GM23338 (cell line): Measurements from ENCODE around the gene NPAS3. TPM values are rescaled to one million over a fixed set of nuclear protein-coding genes. Genes with fewer than 3 reads are reported as not detected.
A peak's percentile ranks its signal among the peaks of the same experiment; 100 is the strongest.

Experiments used
- ATAC-seq: fragments of 200-7000 bp; cut with Tn5 transposase; 3 replicates; pipeline ENCODE4 v1.9.1; 2020
- DNase-seq: peaks from one replicate; pipeline ENCODE4 v3.0.0-alpha.2; 2015; ENCODE audit warnings: low spot score
- H2AFZ ChIP-seq: fragments of 200-600 bp; sonication (generic); 2 replicates; pipeline ENCODE4 v1.8.0; 2016; ENCODE audit warnings: antibody characterized with exemption, mild to moderate bottlenecking, moderate library complexity
- H3F3A ChIP-seq: fragments of 200-600 bp; sonication (generic); replicated peaks from 2 replicates; pipeline ENCODE4 v1.8.0; 2017; ENCODE audit warnings: antibody characterized with exemption, mixed run types, low read depth
- H3K27ac ChIP-seq: fragments of 200-600 bp; sonication (generic); 2 replicates; pipeline ENCODE4 v1.6.1; 2016; ENCODE audit warnings: low read depth
- H3K27me3 ChIP-seq: fragments of 200-600 bp; sonication (generic); 2 replicates; pipeline ENCODE4 v1.8.0; 2016; ENCODE audit warnings: mild to moderate bottlenecking, mixed run types, moderate library complexity; ENCODE audit not compliant: insufficient read depth
- H3K36me3 ChIP-seq: fragments of 200-600 bp; sonication (generic); 2 replicates; pipeline ENCODE4 v1.8.0; 2016; ENCODE audit warnings: mild to moderate bottlenecking; ENCODE audit not compliant: insufficient read depth
- H3K4me1 ChIP-seq: fragments of 200-600 bp; sonication (generic); 2 replicates; pipeline ENCODE4 v1.8.0; 2016; ENCODE audit warnings: mild to moderate bottlenecking, moderate library complexity; ENCODE audit not compliant: insufficient read depth
- H3K4me2 ChIP-seq: fragments of 200-600 bp; sonication (generic); 2 replicates; pipeline ENCODE4 v1.7.1; 2017; ENCODE audit warnings: mixed run types
- H3K4me3 ChIP-seq: fragments of 200-600 bp; sonication (generic); 2 replicates; pipeline ENCODE4 v1.6.1; 2016; ENCODE audit warnings: mixed run types
- H3K79me2 ChIP-seq: fragments of 200-600 bp; sonication (generic); replicated peaks from 2 replicates; pipeline ENCODE4 v1.8.0; 2017; ENCODE audit warnings: mild to moderate bottlenecking; ENCODE audit not compliant: insufficient read depth
- H3K9me2 ChIP-seq: fragments of 200-600 bp; sonication (generic); 2 replicates; pipeline ENCODE4 v1.8.0; 2017; ENCODE audit not compliant: insufficient read depth
- H4K20me1 ChIP-seq: fragments of 200-600 bp; sonication (generic); replicated peaks from 2 replicates; pipeline ENCODE4 v1.8.0; 2017; ENCODE audit warnings: mild to moderate bottlenecking; ENCODE audit not compliant: insufficient read depth
- H3K27ac Mint-ChIP-seq: 2 replicates; pipeline ENCODE4 v1.8.0; 2020; ENCODE audit warnings: inconsistent platforms, mild to moderate bottlenecking, moderate library complexity, mixed read lengths
- H3K27me3 Mint-ChIP-seq: 3 replicates; pipeline ENCODE4 v1.8.0; 2022; ENCODE audit warnings: low read depth, mild to moderate bottlenecking, moderate library complexity, mixed read lengths, inconsistent platforms; ENCODE audit not compliant: insufficient read depth, poor library complexity
- H3K36me3 Mint-ChIP-seq: 3 replicates; pipeline ENCODE4 v1.8.0; 2021; ENCODE audit warnings: low read depth, mild to moderate bottlenecking, inconsistent platforms, moderate library complexity, mixed read lengths
- H3K4me1 Mint-ChIP-seq: 3 replicates; pipeline ENCODE4 v1.8.0; 2020; ENCODE audit warnings: mild to moderate bottlenecking, inconsistent platforms, mixed read lengths
- H3K4me3 Mint-ChIP-seq: 3 replicates; pipeline ENCODE4 v1.8.0; 2021; ENCODE audit warnings: moderate library complexity, mild to moderate bottlenecking, inconsistent platforms, mixed read lengths
- H3K9me3 Mint-ChIP-seq: 3 replicates; pipeline ENCODE4 v1.8.0; 2020; ENCODE audit warnings: moderate library complexity, mild to moderate bottlenecking, inconsistent platforms, mixed read lengths
- ETS1 ChIP-seq: IDR thresholded peaks from 2 replicates; pipeline ENCODE4 v1.6.1; 2016; ENCODE audit warnings: antibody characterized with exemption
- EZH2 ChIP-seq: fragments of 200-600 bp; sonication (generic); IDR thresholded peaks from one replicate; pipeline ENCODE4 v1.8.0; 2017; ENCODE audit warnings: antibody characterized with exemption, mild to moderate bottlenecking, low read depth; ENCODE audit not compliant: unreplicated experiment
- EZH2phosphoT487 ChIP-seq: fragments of 200-600 bp; sonication (generic); IDR thresholded peaks from one replicate; pipeline ENCODE4 v1.8.1; 2018; ENCODE audit warnings: antibody characterized with exemption; ENCODE audit not compliant: unreplicated experiment
- JUNB ChIP-seq: IDR thresholded peaks from one replicate; pipeline ENCODE4 v1.6.1; 2016; ENCODE audit warnings: antibody characterized with exemption; ENCODE audit not compliant: unreplicated experiment
- NANOG ChIP-seq: IDR thresholded peaks from 2 replicates; pipeline ENCODE4 v1.6.1; 2016; ENCODE audit warnings: antibody characterized with exemption, borderline replicate concordance
- POLR2AphosphoS5 ChIP-seq: IDR thresholded peaks from 2 replicates; pipeline ENCODE4 v1.6.1; 2016; ENCODE audit warnings: antibody characterized with exemption, low read depth
- ZNF114 ChIP-seq: fragments of 250-450 bp; sonication (Bioruptor Pico); IDR thresholded peaks from 2 replicates; pipeline ENCODE4 v1.5.0; 2020; ENCODE audit warnings: mild to moderate bottlenecking, moderate library complexity
- ZNF331 ChIP-seq: fragments of 250-450 bp; sonication (Bioruptor Pico); IDR thresholded peaks from 2 replicates; pipeline ENCODE4 v1.5.0; 2020; ENCODE audit warnings: low read depth, mild to moderate bottlenecking, moderate library complexity
- ZNF462 ChIP-seq: fragments of 250-450 bp; sonication (Bioruptor Pico); IDR thresholded peaks from 2 replicates; pipeline ENCODE4 v1.5.0; 2020; ENCODE audit warnings: mild to moderate bottlenecking, moderate library complexity
- polyA plus RNA-seq: library from polyadenylated mRNA; unstranded; fragments of >200 nt; fragmentation: Nextera tagmentation; extraction: Ambion mirVana; gene quantifications from 2 replicates; pipeline ENCODE4 v1.2.1, GENCODE V29; 2016
- total RNA-seq: library from RNA; depleted of rRNA; stranded (reverse); fragments of >200 nt; shearing (Covaris generic); gene quantifications from 2 replicates; pipeline ENCODE4 v1.2.3, GENCODE V29; 2014

The NPAS3 gene
- total and polyA plus RNA-seq, 2 experiments from 2014 or later: 0.17 to 0.19 TPM

DNA sequence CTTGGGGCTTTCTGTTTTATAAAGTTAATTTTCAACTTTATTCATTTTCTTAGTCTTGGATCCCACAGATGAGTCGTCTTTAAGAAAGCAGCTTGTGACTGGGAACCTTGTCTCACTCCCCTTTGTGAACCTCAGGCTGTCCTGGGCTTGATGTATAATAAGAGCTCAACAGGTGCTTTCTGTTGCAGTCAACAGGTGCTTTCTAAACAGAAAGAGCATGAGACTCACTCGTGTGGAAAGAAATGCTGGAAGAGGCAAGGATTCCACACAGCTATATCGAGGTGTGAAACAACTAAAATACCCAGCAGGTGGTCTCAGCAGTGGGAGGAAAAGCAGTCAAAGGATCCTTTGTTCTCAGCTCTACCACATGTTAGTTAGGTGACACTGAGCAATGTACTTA lies 613.3 kb downstream of the NPAS3 start (continued):
- TF ChIP-seq ZNF462 (CRISPR knock-in tag) (no peak), POLR2AphosphoS5 (no peak), ZNF331 (no peak), EZH2 (no peak), ZNF114 (CRISPR knock-in tag) (no peak), JUNB (no peak)

DNA sequence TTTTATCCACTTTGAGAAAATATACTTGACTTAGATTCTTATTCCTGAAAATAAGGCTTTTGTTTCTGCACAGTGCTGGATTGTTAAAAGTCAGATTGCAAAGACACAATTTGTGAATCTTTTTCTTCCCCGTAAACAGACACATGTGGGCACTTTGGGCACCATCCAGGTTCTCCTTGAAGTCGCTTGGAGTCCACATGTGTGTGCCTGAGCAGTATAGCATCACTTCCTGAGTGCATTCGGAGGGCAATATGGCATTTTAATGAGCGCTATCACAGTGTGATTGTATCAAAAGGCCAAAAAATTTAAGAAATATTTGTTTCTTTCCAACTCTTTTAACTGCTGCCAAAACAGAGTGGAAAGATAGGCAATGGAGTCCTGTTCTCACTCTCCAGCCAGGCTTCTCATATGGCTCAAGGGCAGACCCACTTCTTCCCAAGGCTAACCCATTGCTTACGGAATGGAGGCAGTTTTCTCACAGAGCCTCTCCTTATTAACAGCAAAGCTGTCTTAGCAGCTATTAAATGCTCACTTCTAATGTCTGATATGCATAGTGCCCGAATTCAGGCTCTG lies 615.1 kb downstream of the NPAS3 start:
- H3K27ac ChIP-seq: no peak overlapping the region
- ATAC-seq: no peak
- no peaks in the 10 kb centered on the region for H3K36me3 Mint-ChIP-seq
- TF ChIP-seq ZNF462 (CRISPR knock-in tag): no peak
- no peak for TF ChIP-seq NANOG
- no peak for TF ChIP-seq ETS1
- TF ChIP-seq EZH2phosphoT487: no peak

More for the DNA sequence above, 615.1 kb downstream of the NPAS3 start:
- DNase-seq: no peak
- no peaks in the 10 kb centered on the region for H3K79me2 ChIP-seq
- H2AFZ ChIP-seq: peak overlapping the region; percentile 52; the same call in 1 of the 2 replicates
- no peak overlapping the region for H3K27ac Mint-ChIP-seq
- H3K4me1 ChIP-seq: peaks cover 10% of the 10 kb centered on the region; the same call in 1 of the 2 replicates
- H3F3A ChIP-seq: no peaks in the 10 kb centered on the region
- H3K27me3 ChIP-seq: no peaks in the 10 kb centered on the region
- H3K4me3 Mint-ChIP-seq: no peak overlapping the region
- H4K20me1 ChIP-seq: no peaks in the 10 kb centered on the region
- H3K9me3 Mint-ChIP-seq: no peaks in the 10 kb centered on the region
- H3K4me3 ChIP-seq: no peak overlapping the region
- peaks cover 18% of the 10 kb centered on the region for H3K4me1 Mint-ChIP-seq
- no peaks in the 10 kb centered on the region for H3K36me3 ChIP-seq
- no peaks in the 10 kb centered on the region for H3K27me3 Mint-ChIP-seq
- no peaks in the 10 kb centered on the region for H3K9me2 ChIP-seq
- no peak overlapping the region for H3K4me2 ChIP-seq
